ENCODE results near the gene TMEM59L. TPM values are rescaled to one million over a fixed set of nuclear protein-coding genes. Genes with fewer than 3 reads are reported as not detected.
A peak's percentile ranks its signal among the peaks of the same experiment; 100 is the strongest.

TMEM59L gene
- polyA plus RNA-seq, 1 donor = 12.5 TPM

DNA sequence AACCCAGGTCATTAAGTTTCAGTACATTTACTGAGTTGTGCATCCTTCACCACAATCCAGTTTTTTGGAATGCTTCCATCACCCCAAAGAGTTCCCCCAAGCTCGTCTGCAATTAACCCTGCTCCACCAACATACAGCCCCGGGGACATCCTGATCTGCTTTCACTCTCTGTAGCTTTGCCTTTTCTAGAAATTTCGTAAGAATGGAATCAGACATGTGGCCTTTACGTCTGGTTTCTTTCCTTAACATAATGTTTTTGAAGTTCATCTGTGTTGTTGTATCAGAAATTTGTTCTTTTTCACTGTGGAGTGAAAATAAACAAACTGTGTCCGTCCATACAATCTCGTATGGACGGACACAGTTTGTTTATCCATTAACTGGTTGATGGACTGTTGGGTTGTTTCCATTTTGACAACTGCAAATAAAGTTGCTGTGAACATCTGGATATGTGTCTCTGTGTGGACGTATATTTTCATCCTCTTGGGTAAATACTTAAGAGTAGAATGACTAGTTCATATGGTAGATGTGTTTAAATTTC, 27.1 kb downstream of the TMEM59L start:
- Histone ChIP-seq H3K27me3 (ENCODE audit: control insufficient read depth, insufficient read depth, low read length) (peaks cover 8% of the 10 kb centered on the region), H3K4me3 (ENCODE audit: low read length) (no peak overlapping the region), H3K9me3 (ENCODE audit: control insufficient read depth, low read depth, low read length) (no peaks in the 10 kb centered on the region), H3K36me3 (ENCODE audit: control insufficient read depth, insufficient read depth, low read length) (no peaks in the 10 kb centered on the region), H3K27ac (ENCODE audit: low read length) (no peak overlapping the region), H3K4me1 (ENCODE audit: control insufficient read depth, insufficient read depth, low read length) (peaks cover 24% of the 10 kb centered on the region)
- no peak for DNase-seq
- 69% methylated on average over 3 of the region's 8 CpGs for WGBS (ENCODE audit: insufficient coverage, low lambda C conversion rate)

DNA sequence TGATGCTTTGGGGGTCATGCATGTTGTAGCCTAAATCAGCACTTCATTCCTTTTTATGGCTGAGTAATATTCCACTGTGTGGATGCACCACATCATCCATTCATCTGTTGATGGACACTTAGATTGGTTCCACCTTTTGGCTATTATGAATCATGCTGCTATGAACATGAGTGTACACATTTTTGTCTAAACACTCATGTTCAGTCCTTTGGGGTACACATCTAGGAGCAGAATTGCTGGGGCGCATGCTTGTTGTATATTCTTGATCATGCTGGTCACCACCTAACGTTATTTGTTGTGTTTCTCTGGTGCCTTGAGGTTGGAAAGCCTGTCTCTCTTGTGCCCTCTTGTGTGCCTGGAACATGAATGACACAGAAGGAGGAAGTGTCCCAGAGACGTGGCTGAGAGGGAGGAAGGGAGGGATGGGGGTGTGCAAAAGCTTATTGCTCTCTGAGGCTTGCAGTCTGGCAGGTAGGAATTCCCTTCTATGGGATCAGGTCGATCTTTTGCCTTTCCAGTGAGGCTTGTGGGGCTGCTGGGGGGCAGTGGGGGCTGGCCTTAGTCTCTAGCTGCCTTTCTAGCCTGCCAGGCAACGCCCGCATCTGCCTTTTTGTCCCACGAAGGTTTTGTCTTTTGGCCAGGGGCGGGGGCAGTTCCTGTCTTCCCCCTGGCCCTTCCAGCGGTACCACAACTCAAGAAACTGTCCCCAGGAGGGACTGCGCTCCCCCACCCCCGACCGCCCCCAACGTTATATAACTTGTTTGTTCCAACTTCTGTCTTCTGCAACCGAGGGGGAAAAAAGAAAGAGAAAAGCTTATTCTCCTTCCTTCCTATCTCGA, 31.7 kb downstream of the TMEM59L start:
- Histone ChIP-seq H3K27me3 (ENCODE audit: control insufficient read depth, insufficient read depth, low read length) (no peaks in the 10 kb centered on the region), H3K36me3 (ENCODE audit: control insufficient read depth, insufficient read depth, low read length) (no peaks in the 10 kb centered on the region), H3K9me3 (ENCODE audit: control insufficient read depth, low read depth, low read length) (no peaks in the 10 kb centered on the region), H3K4me1 (ENCODE audit: control insufficient read depth, insufficient read depth, low read length) (peaks cover 8% of the 10 kb centered on the region), H3K4me3 (ENCODE audit: low read length) (no peak overlapping the region), H3K27ac (ENCODE audit: low read length) (no peak overlapping the region)
- WGBS (ENCODE audit: insufficient coverage, low lambda C conversion rate) = no CpG with 5 or more reads among the region's 15 CpGs
- no peak for DNase-seq

DNA sequence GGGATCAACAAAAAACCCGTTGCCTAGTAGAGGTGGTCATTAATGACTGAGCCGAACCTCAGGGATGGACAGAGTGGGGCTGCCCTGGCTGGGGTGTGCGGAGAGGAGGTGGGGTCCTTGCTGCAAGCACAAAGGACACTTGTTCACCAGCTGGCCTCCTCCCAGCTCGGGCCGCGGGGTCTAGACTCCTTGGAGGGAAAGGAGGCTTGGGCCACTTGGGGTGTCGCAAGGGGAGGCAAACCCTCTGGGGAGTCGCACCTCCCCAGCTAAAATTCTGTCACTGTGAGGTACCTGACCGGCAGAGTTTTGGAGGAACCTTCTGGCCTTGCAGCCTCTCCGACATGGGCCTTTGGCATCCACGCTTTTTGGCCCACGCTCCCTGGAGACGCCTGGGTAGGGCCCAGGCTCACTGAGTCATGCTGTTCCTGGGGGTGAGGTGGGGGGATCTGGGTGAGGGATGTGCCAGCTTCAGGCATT, 32.4 kb downstream of the TMEM59L start:
- no peak for DNase-seq
- Histone ChIP-seq H3K27me3 (ENCODE audit: control insufficient read depth, insufficient read depth, low read length) (no peaks in the 10 kb centered on the region), H3K4me1 (ENCODE audit: control insufficient read depth, insufficient read depth, low read length) (peaks cover 8% of the 10 kb centered on the region), H3K27ac (ENCODE audit: low read length) (no peak overlapping the region), H3K9me3 (ENCODE audit: control insufficient read depth, low read depth, low read length) (no peaks in the 10 kb centered on the region), H3K36me3 (ENCODE audit: control insufficient read depth, insufficient read depth, low read length) (no peaks in the 10 kb centered on the region), H3K4me3 (ENCODE audit: low read length) (no peak overlapping the region)
- no CpG with 5 or more reads among the region's 13 CpGs for WGBS (ENCODE audit: insufficient coverage, low lambda C conversion rate)

DNA sequence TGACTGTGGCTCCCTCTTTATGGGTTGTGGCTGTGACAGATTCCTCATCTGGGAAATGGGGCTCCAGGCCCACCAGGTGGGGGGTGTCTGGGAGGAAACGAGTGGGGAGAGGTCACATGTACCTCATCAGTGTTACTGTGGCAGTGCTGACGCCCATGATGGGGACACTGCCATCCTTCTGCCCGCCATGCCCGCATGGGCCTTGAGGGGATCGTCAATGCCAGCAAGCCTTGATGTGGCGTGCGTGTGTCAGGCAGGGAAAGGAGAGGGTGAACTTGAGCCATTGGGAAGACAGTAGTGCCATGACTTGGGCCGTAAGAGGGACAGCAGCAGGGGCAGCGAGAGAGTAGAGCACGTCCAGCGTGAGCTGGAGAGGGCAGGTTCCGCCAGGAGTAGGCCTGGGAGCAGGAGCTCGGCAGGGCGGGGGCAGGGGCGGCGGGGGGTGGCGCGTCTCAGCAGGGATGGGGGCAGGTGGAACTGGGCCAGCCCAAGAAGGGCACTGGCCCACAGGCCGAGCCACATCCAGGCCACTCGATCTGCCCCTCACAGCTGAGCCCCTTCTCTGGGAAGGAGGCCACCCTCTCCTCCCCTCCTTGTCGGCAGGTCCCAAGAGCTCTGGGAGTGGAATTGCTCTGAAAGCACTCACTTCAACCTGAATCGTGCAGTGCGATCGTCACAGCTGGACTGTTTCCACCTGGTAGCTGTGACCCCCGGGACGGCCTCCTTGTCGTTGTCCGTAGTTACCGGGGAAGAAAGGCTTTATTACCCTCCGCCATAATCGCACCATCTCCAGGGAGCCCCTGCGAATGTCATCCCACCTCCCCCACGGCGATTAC, 34.1 kb downstream of the TMEM59L start:
- WGBS (ENCODE audit: insufficient coverage, low lambda C conversion rate) = 21% methylated on average over 3 of the region's 34 CpGs

DNA sequence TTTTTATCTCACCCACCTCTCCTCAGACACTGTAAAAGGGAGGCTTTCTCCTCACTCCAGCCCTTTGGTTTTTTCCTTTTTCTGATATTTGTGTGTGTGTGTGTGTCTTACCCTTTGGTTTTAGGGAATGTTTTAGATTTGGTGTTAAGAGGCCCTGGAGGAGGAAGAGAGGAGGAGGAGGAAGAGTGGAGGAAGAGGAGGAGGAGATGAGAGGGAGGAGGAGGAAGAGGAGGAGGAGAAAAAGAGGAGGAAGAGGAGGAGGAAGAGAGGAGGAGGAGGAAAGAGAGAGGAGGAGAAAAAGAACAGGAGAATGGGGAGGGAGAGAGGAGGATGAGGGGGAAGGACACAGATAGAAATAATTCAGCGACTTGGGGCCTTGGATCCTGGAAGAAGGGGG, 34.7 kb downstream of the TMEM59L start:
- Histone ChIP-seq H3K9me3 (ENCODE audit: control insufficient read depth, low read depth, low read length) (no peaks in the 10 kb centered on the region), H3K4me3 (ENCODE audit: low read length) (no peak overlapping the region), H3K4me1 (ENCODE audit: control insufficient read depth, insufficient read depth, low read length) (peaks cover 8% of the 10 kb centered on the region), H3K36me3 (ENCODE audit: control insufficient read depth, insufficient read depth, low read length) (no peaks in the 10 kb centered on the region), H3K27ac (ENCODE audit: low read length) (no peak overlapping the region), H3K27me3 (ENCODE audit: control insufficient read depth, insufficient read depth, low read length) (no peaks in the 10 kb centered on the region)
- 67% methylated on average over 1 of the region's 1 CpG for WGBS (ENCODE audit: insufficient coverage, low lambda C conversion rate)
- no peak for DNase-seq

More for the DNA sequence above, 34.1 kb downstream of the TMEM59L start:
- H3K4me1 ChIP-seq (ENCODE audit: control insufficient read depth, insufficient read depth, low read length) = peaks cover 8% of the 10 kb centered on the region
- H3K27me3 ChIP-seq (ENCODE audit: control insufficient read depth, insufficient read depth, low read length) = no peaks in the 10 kb centered on the region
- H3K27ac ChIP-seq (ENCODE audit: low read length) = no peak overlapping the region
- H3K36me3 ChIP-seq (ENCODE audit: control insufficient read depth, insufficient read depth, low read length) = no peaks in the 10 kb centered on the region
- DNase-seq = no peak
- H3K9me3 ChIP-seq (ENCODE audit: control insufficient read depth, low read depth, low read length) = no peaks in the 10 kb centered on the region
- no peak overlapping the region for H3K4me3 ChIP-seq (ENCODE audit: low read length)

DNA sequence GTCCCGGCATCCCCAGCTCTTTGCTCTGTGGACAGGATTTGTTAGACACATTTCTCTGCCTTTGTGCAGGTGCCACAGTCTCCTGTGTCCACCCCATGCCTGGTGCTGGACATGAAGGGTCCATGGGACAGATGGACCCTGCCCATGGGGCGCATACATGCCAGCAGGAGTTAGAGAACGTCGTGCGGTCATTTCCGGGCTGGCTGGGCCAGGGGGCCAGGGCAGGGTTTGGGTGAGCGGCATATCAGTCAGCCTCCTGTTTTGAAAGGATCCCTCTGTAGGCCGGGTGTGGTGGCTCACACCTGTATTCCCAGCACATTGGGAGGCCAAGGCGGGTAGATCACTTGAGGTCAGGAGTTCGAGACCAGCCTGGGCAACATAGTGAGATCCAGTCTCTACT, 35.1 kb downstream of the TMEM59L start:
- WGBS (ENCODE audit: insufficient coverage, low lambda C conversion rate) = no CpG with 5 or more reads among the region's 10 CpGs

DNA sequence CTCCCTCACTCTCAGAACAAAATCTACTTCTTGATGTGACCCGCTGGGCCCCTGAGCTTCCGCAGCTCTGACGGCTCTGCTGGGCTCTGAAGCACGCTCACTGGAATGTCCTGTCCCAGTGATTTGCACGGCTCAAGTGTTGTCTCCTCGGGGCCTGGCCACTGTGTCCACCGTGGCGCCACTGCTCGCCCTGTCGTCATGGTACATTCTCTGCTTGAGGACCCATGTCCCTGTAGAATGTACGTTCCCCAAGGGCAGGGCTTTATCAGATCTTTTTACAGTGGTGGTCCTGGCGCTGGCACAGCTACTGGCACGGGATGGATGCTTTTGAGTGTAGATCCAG, 36.3 kb downstream of the TMEM59L start:
- Histone ChIP-seq H3K27me3 (ENCODE audit: control insufficient read depth, insufficient read depth, low read length) (no peaks in the 10 kb centered on the region), H3K4me3 (ENCODE audit: low read length) (no peak overlapping the region), H3K36me3 (ENCODE audit: control insufficient read depth, insufficient read depth, low read length) (no peaks in the 10 kb centered on the region), H3K4me1 (ENCODE audit: control insufficient read depth, insufficient read depth, low read length) (peaks cover 8% of the 10 kb centered on the region), H3K27ac (ENCODE audit: low read length) (no peak overlapping the region), H3K9me3 (ENCODE audit: control insufficient read depth, low read depth, low read length) (no peaks in the 10 kb centered on the region)
- WGBS (ENCODE audit: insufficient coverage, low lambda C conversion rate) = no CpG with 5 or more reads among the region's 13 CpGs
- no peak for DNase-seq

More for the DNA sequence above, 35.1 kb downstream of the TMEM59L start:
- Histone ChIP-seq H3K4me3 (ENCODE audit: low read length) (no peak overlapping the region), H3K27ac (ENCODE audit: low read length) (no peak overlapping the region), H3K9me3 (ENCODE audit: control insufficient read depth, low read depth, low read length) (no peaks in the 10 kb centered on the region), H3K36me3 (ENCODE audit: control insufficient read depth, insufficient read depth, low read length) (no peaks in the 10 kb centered on the region), H3K27me3 (ENCODE audit: control insufficient read depth, insufficient read depth, low read length) (no peaks in the 10 kb centered on the region), H3K4me1 (ENCODE audit: control insufficient read depth, insufficient read depth, low read length) (peaks cover 8% of the 10 kb centered on the region)
- DNase-seq = no peak

DNA sequence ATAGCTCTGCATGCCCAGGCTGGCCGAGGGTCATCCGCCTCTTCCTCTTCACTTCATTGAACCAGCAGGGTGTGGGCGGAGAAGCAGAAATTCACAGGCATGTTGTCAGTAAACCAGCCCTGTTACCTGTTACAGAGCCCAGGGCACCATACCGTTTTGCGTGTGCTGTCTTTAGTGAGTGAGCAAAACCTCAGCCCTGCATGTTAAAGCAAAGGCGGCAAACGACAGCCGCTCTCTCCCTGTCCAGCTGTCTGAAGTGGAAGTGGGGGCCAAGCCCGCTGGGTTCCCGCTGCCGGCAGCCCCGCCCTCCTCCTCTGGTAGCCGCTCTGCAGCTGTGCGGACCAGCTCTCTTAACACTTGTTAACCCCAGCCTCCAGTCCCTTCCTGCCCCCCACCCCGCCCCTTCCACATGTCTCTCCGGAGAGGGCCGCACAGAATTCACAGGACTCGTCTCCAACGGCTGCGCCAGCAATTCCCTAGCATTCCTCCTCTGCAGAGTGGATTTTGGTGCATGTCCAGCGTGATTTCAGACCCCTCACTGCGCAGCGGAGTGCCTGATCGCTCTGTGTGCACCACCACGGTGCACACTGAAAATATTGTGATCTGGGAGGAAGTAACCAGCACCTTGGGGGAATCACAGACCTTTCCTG, 36.8 kb downstream of the TMEM59L start:
- no peaks in the 10 kb centered on the region for H3K9me3 ChIP-seq (ENCODE audit: control insufficient read depth, low read depth, low read length)
- peak in 1 of 2 donors; percentile 37 for DNase-seq

DNA sequence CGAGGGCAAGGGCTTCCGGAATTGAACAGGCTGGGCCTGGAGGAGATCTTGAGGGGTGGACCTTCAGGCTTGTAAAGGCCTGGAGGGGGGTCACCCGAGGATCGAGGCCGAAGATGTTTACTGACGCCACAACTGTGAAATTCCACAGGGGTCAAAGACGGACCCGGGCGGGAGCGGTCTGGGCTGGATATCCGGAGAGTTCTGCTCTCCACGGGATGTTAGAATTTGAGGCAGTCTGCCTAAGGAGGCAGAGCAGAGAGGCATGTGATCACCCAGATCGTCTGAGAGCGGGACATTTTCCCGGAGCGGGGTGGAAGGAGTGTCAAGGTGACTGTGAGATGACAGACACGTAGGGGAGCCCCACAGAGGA, 37.3 kb downstream of the TMEM59L start:
- Histone ChIP-seq H3K27ac (ENCODE audit: low read length) (no peak overlapping the region), H3K36me3 (ENCODE audit: control insufficient read depth, insufficient read depth, low read length) (no peaks in the 10 kb centered on the region), H3K4me3 (ENCODE audit: low read length) (no peak overlapping the region), H3K4me1 (ENCODE audit: control insufficient read depth, insufficient read depth, low read length) (peaks cover 8% of the 10 kb centered on the region), H3K27me3 (ENCODE audit: control insufficient read depth, insufficient read depth, low read length) (no peaks in the 10 kb centered on the region), H3K9me3 (ENCODE audit: control insufficient read depth, low read depth, low read length) (no peaks in the 10 kb centered on the region)
- no CpG with 5 or more reads among the region's 17 CpGs for WGBS (ENCODE audit: insufficient coverage, low lambda C conversion rate)
- DNase-seq = no peak

More for the DNA sequence above, 36.8 kb downstream of the TMEM59L start:
- WGBS (ENCODE audit: insufficient coverage, low lambda C conversion rate) = no CpG with 5 or more reads among the region's 25 CpGs
- H3K36me3 ChIP-seq (ENCODE audit: control insufficient read depth, insufficient read depth, low read length) = no peaks in the 10 kb centered on the region
- H3K4me3 ChIP-seq (ENCODE audit: low read length) = no peak overlapping the region
- no peak overlapping the region for H3K27ac ChIP-seq (ENCODE audit: low read length)
- no peaks in the 10 kb centered on the region for H3K27me3 ChIP-seq (ENCODE audit: control insufficient read depth, insufficient read depth, low read length)
- peaks cover 8% of the 10 kb centered on the region for H3K4me1 ChIP-seq (ENCODE audit: control insufficient read depth, insufficient read depth, low read length)

DNA sequence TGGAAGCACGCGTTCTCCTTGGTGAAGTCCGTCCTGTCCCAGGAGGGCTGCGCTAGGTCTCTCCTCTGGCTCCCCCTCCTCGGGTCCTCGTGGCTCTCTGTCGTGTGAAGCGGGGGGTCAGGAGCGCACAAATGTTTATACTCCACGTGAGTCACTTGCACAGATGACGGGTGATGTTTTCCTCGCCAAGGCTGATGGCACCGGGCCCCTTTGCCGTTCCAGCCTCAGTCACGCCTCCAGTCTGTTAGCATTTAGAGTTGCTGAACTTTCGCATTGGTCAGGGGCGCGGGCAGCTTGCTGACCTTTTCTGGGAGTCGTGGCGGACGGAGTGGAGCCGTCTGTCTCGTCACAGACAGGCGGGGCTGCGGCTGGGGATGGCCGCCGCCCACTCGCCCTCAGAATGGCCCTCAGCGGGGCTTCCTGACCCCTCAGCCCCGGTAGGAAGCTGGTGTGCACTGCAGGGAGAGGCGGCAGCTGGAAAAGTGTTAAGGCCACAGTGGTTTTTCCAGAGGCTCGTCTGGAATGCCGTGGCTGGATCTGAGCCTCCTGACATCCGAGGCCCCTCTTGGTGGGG, 37.9 kb downstream of the TMEM59L start:
- Histone ChIP-seq H3K27ac (ENCODE audit: low read length) (no peak overlapping the region), H3K36me3 (ENCODE audit: control insufficient read depth, insufficient read depth, low read length) (no peaks in the 10 kb centered on the region), H3K27me3 (ENCODE audit: control insufficient read depth, insufficient read depth, low read length) (no peaks in the 10 kb centered on the region), H3K9me3 (ENCODE audit: control insufficient read depth, low read depth, low read length) (no peaks in the 10 kb centered on the region), H3K4me1 (ENCODE audit: control insufficient read depth, insufficient read depth, low read length) (peaks cover 8% of the 10 kb centered on the region), H3K4me3 (ENCODE audit: low read length) (no peak overlapping the region)
- no CpG with 5 or more reads among the region's 34 CpGs for WGBS (ENCODE audit: insufficient coverage, low lambda C conversion rate)
- no peak for DNase-seq
